GM18870 (cell line): ENCODE results near the gene FXYD5.
"Not testable (repeated sequence)": the region's sequence is repeated elsewhere in the genome, so short reads cannot be mapped to it uniquely, and the experiment has no call there.

Experiments
- ATAC-seq: cut with Tn5 transposase; IDR thresholded peaks from one replicate; pipeline ENCODE4 v1.9.1; 2021; ENCODE audit warnings: moderate library complexity; ENCODE audit not compliant: unreplicated experiment

FXYD5 gene

DNA sequence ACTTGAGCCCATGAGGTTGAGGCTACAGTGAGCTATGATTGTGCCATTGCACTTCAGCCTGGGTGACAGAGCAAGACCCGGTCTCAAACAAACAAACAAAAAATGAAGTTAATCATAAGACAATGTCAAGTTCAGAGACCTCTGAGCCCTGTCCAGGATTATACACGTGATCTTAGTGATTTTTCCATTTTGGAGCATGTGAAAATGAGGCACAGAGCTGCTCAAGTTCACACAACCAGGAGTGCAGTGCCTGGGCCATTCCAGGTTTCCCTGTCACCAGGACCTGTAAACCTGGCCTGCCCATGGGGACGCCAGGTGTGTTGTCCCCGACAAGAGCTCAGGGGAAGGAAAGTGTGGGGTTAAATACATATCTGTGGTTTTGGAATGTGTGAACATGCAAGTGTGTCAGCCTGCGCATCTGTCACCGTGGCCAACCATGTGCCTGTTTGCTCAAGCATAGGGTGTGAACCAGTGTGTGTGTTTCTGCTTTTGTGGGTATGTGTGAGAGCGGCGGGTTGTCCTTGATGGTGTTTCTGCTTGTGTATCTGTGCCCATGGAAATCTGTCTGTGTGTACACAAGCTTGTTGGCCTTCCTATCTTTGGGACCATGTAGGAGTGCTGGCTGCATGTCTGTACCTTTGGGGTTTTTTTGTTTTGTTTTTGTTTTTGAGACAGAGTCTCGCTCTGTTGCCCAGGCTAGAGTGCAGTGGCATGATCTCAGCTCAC is 17.4 kb upstream of the FXYD5 start:
- no peak for ATAC-seq

GRCh38 chr19:35138305-35138892 is 16.1 kb upstream of the FXYD5 start, which contains the start of gene FXYD1:
Gene FXYD1, plus strand, starts transcription at chr19:35138824. Its CDS starts 1,256 bp downstream, at chr19:35140080.
- no peak for ATAC-seq

GRCh38 chr19:35140207-35140961 is 14.2 kb upstream of the FXYD5 start:
- ATAC-seq, result no peak

GRCh38 chr19:35140962-35141836 is 13.3 kb upstream of the FXYD5 start:
- no peak for ATAC-seq

DNA sequence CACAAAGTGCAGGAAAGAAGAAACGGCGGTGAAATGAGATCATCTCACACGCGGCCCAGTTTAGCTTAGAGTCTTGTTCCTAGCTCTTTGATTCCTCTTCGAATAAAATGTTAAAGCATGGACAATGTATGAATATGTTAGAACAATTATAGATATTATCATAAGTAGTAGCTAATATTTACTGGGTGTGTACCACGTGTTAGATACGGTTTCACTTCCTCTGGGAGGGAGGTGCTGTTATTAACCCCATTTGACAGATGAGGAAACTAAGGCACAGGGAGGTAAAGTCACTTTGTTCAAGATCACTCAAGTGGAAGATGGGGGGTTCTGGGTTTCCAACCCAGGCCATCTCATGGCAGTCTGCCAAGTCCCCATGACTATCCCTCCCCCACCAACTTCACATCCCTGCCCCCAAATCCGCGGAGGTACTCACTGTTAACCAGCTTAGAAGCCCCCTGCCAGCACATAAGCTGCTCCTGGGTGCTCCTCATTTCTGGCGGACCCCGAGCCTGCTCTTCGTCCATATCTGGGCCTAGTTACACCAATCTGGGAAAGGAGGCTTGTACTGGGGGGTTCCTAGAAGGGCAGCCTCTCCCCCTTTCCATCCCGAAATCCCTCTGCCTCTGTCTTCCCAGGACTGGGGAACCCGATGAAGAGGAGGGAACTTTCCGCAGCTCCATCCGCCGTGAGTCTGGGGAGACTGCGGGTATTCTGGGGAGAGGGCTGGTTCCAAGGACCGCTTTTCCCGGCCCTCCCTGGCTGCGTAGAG is 12.5 kb upstream of the FXYD5 start:
- ATAC-seq, result no peak

GRCh38 chr19:35142606-35143230 is 11.8 kb upstream of the FXYD5 start:
- ATAC-seq, result no peak

DNA sequence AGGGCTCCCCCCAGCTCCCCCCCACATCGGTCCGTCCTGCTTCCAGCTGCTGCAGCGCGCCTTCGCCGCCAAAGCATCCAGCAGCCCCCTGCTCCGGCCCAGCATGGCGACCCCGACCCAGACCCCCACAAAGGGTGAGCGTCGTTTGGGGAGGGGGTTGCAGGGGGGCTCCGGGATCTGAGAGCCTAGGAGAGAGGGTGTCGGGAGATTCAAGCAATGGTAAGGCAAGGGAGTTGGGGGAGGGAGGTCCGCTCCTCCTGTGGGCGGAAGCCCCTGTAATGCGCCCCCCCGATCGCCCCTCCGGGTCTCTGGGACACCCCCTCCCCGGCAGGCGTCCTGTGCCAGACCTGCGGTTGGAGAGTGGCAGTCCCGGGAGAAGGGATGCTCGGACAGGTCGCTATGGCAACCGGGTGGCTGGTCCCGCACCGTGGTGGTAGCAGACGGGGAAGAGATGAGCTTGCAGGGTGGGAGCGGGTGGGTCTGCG is 11.3 kb upstream of the FXYD5 start, which contains the start of gene FXYD7:
Gene FXYD7 (plus strand): TSS at position 25 of the 485 bp plus-strand sequence. CDS start 79 bp downstream, at position 104.
- no peak for ATAC-seq

GRCh38 chr19:35143818-35144217 is 10.7 kb upstream of the FXYD5 start:
- no peak for ATAC-seq

DNA sequence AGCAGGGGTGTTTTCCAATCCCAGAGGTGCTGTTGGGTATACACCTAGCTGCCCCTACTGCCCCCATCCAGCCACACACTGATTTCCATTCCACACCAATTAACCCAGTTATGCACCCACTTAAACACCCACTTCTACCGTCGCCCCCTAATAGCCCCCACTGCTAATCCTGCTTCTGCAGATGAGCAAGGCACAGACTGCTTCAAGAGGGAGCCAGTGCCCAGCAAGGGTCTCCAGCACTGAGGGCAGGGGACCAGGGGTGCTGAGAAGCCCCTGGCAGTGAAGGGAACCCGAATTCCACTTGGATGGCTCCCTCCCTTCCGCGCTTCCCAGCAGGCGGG is 10.3 kb upstream of the FXYD5 start:
- no peak for ATAC-seq

- ATAC-seq, result no peak
Measured at GRCh38 chr19:35144600-35145436, 9.7 kb upstream of the FXYD5 start.

DNA sequence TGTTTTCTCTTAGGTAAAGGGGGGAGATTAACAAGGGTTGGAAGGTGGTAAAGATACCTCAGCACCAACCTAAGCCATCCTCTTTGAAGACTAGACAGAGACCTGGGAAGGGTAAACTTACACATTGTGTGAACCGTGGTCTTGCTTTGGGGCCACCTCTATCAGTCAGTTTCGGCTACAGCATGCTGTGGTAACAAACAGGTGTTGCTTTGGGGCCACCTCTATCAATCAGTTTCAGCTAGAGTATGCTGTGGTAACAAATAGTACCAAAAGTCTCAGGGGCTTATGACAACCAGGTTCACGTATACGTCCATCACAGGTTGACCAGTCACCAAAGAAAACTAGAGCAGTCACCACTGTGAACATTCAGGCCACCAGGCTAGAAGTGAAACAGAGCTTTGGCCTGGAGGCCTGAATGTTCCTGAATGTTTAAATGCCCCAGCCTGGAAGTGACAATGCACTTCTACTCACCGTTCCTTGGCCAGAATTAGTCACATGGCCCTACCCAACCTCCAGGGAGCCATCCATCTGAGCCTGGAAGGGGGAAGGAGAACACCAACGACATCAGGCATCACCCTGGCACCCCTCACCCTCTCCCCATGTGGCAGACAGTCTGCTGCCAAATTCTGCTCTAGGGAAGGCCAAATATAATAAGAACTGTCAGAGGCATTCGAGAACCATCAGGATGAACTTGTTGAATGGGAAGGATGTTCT is 7.6 kb upstream of the FXYD5 start:
- ATAC-seq, result no peak

DNA sequence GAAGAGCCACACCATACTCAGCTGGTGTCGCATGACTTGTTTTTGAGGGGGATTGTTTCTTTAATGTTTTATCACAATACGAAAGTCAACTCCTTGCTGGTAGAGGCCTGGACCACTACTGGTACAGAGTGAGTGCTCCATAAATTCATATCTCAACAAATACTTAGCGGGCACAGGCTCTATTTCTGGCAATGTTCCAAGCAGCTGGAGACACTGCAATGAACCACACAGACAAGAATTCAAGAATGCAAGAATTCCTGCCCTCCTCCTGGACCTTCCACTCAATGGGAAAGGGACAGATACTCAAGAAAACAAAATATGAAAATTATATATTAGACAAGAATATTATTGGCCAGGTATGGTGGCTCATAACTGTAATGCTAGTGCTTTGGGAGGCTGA is 5.1 kb upstream of the FXYD5 start:
- no peak for ATAC-seq

GRCh38 chr19:35150445-35150844 is 4.1 kb upstream of the FXYD5 start:
- no peak for ATAC-seq

DNA sequence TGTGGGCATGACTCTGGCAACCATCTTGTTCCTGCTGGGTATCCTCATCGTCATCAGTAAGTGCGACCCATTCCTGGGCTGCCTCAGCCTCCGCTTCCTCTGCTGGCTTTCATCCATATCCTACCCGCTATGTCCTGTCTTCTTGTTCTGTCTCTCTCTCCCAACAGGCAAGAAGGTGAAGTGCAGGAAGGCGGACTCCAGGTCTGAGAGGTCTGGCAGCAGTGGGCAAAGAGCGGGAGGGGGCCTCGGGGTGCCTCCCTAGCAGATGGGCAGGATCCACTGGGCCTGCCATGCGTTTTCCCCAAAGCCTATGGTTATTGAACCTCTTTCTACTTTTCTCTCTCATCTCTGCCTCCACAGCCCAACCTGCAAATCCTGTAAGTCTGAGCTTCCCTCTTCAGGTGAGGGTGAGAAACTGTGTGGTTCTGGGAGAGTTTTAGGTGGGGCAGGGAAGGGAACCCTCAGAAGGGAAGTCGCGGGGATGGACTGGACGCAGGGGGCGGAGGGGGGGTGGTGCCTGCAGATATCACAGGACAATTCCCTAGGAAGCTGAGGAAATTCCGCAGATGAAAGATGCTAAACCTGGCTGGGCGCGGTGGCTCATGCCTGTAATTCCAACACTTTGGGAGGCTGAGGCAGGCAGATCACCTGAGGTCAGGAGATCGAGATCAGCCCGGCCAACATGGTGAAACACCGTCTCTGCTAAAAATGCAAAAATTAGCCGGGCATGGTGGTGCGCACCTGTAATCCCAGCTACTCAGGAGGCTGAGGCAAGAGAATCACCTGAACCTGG is 3.1 kb upstream of the FXYD5 start:
- ATAC-seq, result no peak

GRCh38 chr19:35153129-35153522 is 1.4 kb upstream of the FXYD5 start:
- ATAC-seq, result not testable (repeated sequence)

- ATAC-seq, result no peak
Measured at GRCh38 chr19:35153701-35154524, 622 bp upstream of the FXYD5 start.
